Measurements from ENCODE around the gene SAA1. TPM values are rescaled to one million over a fixed set of nuclear protein-coding genes. Genes with fewer than 3 reads are reported as not detected.

Gene SAA1
- polyA plus RNA-seq, 1 donor: not detected

DNA sequence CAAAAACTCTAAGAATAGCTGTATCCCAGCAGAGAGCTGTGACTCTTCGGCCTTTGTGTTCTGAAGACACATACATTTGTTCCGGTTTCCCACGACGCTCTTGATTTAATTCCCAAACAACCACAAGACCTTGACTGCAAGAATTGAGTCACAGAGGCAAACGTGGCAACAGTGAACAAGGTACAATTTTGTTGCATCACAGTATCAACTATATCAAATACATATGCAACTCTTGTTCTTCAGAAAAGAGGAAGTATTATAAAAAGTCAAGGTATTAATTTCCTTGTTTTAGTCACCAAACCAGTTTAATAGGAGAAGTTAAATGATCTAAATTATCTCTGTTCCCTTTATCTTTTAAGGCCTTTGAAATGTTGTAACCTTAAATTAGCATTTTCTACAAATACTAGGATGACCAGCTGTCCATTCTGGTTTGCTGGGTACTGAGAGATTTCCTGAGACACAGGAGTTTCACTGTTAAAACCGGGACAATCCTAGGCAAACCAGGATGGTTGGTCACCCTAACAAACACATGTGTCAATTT, 44.8 kb downstream of the SAA1 start:
- no peak for DNase-seq (ENCODE audit: low read depth)

DNA sequence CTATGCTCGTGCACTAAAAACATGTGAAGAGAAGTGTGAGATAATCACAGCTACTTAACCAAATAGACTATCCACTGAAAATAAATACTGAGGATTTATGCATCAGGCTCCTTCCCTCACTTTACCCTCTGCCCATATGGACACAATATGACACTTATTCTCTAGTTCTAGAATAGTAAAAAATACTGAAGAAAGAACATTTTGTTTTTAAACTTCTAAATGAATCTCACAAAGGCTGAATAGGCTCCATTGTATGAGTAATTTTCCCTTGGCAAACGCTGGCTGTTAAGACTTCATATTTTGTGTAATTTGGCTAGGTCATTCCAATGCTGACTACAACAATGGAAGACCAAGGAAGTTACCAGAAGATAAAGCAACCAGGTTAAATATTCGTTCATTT, 45.9 kb downstream of the SAA1 start:
- DNase-seq (ENCODE audit: low read depth): no peak

DNA sequence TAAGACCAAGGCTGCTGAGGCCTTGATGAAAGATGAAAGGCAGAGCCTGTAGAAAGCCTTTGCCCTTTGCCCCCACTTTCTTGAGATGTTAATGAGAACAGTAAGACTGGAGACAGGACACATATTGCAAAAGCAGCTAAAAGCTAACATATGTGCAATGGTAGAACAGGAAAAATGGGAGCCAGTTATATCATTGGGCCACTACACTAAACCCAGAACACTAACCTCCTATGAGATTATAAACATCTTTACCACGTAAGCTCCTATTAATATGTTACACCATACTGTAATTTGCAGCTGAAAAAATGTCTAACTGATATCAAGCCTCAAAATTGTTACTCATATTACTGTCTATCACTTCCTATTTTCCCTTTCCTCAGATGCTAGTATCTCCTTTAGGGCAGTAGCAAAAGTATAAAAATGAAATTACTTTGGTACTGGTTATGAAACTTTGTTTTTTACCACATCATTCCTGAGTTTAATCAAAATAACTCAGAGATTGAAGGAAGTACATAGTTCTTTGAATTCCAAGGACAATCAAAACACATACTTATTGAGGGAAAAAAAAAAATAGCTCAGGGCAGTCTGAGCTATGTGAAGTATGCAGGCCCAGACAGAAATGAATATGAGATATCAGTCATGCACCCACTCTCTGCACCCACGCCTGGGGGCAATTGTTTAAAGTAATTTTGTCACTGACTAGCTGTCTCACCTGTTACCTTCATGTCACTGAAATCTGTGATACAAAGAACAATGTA, 46.8 kb downstream of the SAA1 start:
- no peak for DNase-seq (ENCODE audit: low read depth)

DNA sequence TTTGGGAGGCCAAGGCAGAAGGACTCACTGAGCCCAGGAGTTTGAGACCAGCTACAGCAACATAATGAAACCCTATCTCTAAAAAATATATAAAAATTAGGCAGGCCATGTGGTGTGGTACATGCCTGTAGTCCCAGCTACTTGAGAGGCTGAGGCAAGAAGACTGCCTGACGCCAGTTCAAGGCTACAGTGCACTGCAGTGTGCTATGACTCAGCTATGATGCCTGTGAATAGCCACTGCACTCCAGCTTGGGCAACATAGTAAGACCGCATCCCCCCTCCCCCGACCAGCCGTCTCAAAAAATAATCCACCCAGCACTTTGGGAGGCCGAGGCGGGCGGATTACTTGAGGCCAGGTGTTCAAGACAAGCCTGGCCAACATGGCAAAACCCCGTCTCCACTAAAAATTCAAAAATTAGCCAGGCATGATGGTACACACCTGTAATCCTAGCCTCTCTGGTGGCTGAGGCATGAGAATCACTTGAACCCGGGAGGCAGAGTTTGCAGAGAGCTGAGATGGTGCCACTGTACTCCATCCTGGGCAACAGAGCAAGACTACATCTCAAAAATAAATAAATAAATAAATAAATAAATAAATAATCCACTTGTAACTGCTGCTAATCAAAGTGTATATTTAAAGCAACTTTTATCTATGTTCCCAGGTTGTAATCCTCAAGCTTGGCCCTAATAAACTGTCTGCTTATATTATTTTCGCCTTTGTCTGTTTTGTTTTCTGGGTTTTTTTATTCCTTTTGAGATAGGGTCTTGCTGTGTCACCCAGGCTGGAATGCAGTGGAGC, 48.1 kb downstream of the SAA1 start:
- DNase-seq (ENCODE audit: low read depth): no peak

DNA sequence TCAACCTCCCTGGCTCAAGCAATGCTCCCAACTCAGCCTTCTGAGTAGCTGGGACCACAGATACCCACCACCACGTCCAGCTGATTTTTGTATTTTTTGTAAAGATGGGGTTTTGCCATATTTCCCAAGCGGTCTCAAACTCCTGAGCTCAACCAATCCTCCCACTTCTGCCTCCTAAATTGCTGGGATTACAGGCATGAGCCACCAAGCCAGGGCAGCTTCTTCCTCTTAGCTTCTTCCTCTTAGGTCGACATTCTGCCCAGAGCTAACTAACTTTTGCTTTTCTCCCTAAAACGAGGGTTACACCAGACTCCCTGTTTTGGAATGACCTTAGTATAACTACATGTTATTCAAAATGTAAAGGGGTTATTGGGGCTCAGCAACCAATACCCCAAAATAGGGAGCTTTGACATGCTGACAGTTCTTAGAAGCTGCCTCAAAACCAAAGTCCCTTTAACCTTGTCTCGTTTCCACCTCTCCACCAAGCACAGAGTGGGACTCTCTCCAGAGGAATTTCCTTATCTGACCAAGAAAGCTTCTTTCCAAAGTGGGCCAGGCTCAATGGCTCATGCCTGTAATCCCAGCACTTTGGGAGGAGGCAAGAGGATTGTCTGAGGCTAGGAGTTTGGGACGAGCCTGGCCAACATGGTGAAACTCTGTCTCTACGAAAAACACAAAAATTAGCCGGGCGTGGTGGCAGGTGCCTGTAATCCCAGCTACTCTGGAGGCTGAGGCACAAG, 48.9 kb downstream of the SAA1 start:
- DNase-seq (ENCODE audit: low read depth): no peak

DNA sequence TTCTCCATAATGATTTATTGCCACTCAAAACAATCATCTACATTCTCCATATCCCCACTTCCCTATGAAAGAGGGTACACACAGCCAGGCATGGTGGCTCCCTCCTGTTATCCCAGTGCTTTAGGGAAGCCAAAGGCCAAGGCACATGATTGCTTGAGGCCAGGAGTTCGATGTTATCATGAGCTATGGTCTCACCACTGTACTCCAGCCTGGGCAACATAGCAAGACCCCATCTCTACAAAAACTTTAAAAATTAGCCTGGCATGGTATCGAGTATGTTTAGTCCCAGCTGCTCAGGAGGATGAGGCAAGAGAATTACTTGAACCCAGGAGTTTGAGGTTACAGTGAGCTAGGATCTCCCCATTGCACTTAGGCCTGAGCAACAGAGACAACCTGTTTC, 49.8 kb downstream of the SAA1 start:
- DNase-seq (ENCODE audit: low read depth): no peak

DNA sequence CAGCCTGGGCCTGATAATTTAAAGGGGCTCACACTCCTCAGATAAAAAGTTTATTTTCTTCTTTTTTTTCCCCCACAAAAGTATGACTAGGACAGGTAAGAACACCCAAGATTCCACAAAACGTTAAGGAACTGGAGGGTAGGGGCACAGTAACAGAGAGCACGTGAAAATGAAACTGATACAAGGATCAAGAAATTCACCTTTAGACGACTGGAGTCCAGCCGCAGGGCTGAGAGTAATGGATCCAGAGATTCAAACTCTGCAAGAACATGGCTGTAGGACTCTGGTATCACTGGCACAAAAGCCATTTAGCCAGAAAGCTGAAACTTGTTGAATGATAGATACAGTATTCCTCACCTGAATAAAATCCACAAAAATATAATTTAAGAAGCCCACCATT, 51.5 kb downstream of the SAA1 start:
- no peak for DNase-seq (ENCODE audit: low read depth)

Other genes with a start within 250 kb of the SAA1 start
- gene TPH1, start 220.0 kb upstream of the SAA1 start, polyA plus RNA-seq (ENCODE audit: insufficient read length): 0.40 TPM
- gene SAAL1, start 160.2 kb upstream of the SAA1 start, polyA plus RNA-seq (ENCODE audit: insufficient read length): 16.7 TPM
- not detected for gene MRGPRX3, start 133.7 kb upstream of the SAA1 start, polyA plus RNA-seq (ENCODE audit: insufficient read length)
- gene MRGPRX4, start 93.4 kb upstream of the SAA1 start, polyA plus RNA-seq (ENCODE audit: insufficient read length): not detected
- gene SAA4, start 29.5 kb upstream of the SAA1 start, polyA plus RNA-seq (ENCODE audit: insufficient read length): not detected
- not detected for gene SAA2, start 17.6 kb upstream of the SAA1 start, polyA plus RNA-seq (ENCODE audit: insufficient read length)
- gene HPS5, start 55.9 kb downstream of the SAA1 start, polyA plus RNA-seq (ENCODE audit: insufficient read length): 11.1 TPM
- 35.7 TPM for gene GTF2H1, start 56.3 kb downstream of the SAA1 start, polyA plus RNA-seq (ENCODE audit: insufficient read length)
- gene LDHA, start 128.3 kb downstream of the SAA1 start, polyA plus RNA-seq (ENCODE audit: insufficient read length): 639 TPM
- not detected for gene LDHC, start 146.1 kb downstream of the SAA1 start, polyA plus RNA-seq (ENCODE audit: insufficient read length)
- gene LDHAL6A, start 189.6 kb downstream of the SAA1 start, polyA plus RNA-seq (ENCODE audit: insufficient read length): 0.14 TPM